HG02973 (cell line): ENCODE measurements around the gene INTS7.
A peak's percentile ranks its signal among the peaks of the same experiment; 100 is the strongest.
"Not testable (repeated sequence)": the region's sequence is repeated elsewhere in the genome, so short reads cannot be mapped to it uniquely, and the experiment has no call there.

Source experiments
- ATAC-seq: cut with Tn5 transposase; IDR thresholded peaks from one replicate; pipeline ENCODE4 v1.9.1; 2021; ENCODE audit warnings: moderate library complexity; ENCODE audit not compliant: unreplicated experiment

The INTS7 gene

DNA sequence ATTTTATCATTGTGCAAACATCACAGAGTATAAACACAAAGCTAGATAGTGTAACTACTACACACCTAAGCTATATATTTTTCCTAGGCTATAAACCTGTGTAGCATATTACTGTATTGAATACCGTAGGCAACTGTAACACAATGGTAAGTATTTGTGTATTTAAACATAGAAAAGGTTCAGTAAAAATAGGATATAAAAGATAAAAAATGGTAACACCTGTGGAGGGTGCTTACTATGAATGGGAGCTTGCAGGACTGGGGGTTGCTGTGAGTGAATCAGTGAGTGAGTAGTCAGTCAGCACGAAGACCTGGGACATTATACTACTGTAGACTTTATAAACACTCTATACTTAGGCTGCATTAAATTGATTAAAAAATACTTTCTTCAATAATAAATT, 4.3 kb upstream of the INTS7 start:
- no peak for ATAC-seq

DNA sequence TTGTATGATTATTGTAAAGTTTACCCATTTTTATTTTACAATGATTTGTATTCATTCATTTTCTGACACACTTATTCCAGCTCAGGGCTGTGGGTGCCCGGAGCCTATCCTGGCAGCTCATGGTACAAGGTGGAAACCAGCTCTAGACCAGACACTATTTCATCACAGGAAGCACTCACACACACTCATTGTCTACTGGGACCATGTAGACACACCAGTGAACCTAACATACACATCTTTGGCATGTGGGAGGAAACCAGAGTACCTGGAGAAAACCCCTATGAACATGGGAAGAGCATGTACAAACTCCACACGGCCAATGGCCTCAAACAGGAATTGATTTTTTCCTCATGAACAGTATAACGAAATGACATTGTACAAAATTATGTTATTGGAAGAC, 2.5 kb upstream of the INTS7 start:
- no peak for ATAC-seq

DNA sequence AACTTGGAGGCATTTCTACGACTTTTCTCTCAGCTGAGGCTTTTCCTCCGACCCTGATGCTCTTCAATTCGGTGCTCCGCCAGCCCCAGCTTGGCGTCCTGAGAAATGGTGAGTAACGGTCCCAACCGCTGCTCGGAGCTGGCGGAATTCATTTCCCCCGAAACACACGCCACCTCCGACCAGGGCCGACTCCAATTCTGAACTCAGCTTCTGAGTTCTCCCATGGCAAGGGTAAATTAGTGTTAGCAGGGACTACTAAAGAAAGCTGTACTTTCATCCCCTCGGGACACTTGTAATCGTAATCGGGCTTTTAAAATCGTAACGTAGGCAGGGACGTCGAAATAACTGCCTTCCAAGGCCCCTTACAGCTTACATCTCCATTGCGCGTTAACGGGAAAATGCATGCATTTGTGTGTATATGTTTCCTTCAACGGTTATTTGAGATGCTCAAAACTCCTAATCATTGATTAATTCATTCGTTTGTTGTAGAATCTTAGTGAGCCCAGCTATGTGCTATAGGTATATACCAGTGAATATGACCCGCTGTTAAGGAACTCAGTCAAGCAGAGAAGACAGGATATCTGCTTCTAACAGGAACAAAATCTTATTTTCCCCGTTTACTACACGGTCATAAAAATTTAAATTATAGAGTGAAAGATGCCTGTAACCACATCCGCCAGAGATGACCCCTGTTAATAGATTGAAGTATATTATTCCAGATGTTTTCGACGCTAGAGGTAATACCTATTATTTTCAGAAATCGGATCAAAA, 663 bp upstream of the INTS7 start:
- peak; percentile 9 for ATAC-seq

DNA sequence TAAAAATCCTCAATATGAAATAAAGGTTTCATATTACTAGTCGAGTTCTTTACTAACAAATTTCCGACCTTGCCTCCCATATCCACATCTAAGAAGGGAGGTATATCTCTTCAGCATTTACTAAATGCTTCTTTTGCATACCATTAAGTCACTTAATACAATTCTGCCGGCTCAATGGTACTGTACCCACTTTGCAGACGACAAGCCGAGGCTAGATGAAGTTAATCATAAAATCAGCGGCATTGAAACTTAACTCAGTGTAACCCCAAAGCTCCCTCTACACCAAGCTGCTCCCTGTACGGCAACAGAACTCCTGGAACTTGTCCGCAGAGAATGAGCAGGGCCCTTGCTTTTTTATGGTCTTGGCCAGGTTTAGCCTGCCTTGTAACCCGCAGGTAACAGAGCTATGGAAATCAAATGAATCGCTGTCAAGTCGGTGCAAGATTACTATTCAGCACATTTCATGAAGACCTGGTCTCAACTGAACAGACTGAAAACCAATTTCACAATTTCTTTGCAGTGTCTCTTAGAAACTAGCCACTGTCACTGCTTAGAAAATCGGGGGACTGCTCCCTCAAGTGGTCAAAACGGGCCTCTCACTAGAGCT, 738 bp downstream of the INTS7 start:
- ATAC-seq: peak; percentile 2

DNA sequence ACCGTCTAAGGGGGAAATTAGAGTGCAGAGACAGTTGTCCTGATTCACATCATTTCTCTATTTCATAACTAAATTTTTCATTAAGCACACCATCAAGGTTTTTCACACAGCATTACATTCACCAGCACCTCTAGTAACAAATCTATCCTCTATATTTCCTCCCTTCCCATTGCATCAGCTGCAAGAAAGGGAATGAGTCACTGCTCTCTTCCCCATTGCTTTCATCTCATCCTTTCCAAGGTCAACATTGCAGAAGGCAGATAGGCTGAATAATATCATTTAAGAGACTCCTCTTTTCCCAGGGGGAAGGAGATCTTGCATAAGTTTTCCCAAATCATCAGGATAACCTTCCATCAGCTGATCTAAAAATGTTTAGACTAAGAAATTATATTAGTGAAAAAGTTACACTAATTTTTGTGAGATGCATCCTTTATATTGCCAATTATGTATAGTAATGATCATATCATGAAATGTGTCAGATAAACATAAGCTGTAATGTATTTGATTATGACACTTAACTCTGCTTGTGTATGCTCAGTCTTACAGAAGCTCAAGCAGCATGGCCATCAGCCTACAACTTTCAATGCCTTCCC, 4.3 kb downstream of the INTS7 start:
- no peak for ATAC-seq

DNA sequence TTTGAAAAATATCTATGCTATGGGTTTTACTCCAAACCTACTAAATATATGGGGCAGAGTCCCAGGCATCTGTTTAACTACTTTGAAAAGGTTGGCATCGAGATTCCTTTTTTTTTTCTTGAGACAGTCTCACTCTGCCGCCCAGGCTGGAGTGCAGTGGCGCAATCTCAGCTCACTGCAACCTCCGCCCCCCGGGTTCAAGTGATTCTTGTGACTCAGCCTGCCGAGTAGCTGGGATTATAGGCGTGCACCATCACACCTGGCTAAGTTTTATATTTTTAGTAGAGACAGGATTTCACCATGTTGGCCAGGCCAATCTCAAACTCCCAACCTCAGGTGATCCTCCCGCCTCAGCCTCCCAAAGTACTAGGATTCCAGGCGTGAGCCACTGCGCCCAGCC, 7.6 kb downstream of the INTS7 start:
- not testable (repeated sequence) for ATAC-seq

DNA sequence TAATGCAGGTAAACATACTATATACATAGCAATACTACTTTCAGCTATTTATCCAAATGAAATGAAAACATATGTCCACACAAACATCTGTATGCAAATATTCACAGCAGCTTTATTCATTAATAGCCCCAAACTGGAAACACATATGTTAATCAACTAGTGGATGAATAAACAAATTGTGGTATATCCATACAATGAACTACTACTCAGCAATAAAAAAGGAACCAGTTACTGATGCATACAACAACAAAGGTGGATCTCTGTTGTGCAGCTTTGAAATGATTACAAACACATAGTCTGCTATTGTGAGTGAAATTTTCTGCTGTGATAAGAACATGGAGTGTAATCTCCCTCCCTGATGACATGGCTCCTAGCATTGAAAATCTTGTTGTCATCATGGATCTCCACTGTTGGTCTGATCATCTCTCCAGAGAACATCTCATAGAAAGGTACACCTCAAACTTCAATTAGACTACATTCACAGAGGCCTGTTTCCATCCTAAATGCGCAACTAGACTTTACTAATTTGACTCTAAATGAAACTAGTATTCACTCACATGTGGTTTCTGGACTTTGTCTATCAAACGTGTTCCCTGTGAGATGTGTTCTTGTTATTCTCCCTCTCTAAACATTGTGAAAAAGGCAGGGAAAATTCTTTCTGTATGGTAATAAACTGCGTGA, 10.7 kb downstream of the INTS7 start:
- no peak for ATAC-seq

DNA sequence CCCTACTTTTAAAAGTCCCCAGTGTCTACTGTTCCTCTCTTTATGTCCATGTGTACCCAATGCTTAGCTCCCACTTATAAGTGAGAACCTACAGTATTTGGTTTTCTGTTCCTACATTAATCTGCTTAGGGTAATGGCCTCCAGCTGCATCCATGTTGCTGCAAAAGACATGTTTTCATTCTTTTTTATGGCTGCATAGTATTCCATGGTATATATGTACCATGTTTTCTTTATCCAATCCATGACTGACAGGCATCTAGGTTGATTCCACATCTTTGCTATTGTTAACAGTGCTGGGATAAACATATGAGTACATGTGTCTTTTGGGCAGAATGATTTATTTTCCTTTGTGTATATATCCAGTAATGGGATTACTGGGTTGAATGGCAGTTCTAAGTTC, 12.4 kb downstream of the INTS7 start:
- not testable (repeated sequence) for ATAC-seq

DNA sequence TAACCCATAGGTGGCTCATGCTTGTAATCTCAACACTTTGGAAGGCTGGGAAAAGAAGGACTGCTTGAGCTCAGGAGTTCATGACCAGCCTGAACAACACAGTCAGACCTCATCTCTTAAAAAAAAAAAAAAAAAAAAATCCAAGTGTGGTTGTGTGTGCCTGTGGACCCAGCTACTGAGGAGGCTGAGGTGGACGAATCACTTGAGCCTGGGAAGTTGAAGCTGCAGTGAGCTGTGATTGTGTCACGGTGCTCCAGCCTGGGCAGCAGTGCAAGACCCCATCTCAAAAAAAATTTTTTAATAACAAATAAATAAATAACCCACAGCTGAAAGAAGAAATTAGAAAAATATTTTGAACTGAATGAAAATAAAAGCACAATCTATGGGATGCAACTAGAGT, 13.8 kb downstream of the INTS7 start:
- no peak for ATAC-seq

DNA sequence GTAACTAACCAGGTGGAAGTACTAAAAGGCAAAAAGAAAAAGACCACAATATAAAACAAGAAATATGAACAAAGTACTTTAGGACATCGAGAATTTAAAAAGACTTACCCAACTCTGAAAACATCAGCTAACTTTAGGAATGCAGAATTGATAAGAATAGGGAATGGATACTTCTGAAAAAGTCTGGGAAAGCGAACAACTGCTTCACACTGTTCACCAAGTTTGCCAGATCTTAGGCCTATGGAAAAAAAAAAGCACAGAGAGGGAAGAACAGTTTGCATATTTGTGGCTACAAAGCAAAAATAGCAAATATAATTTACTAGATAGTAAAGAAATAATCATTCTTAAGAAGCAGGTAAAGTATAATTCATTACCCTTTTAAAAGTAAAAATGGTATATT, 14.4 kb downstream of the INTS7 start:
- ATAC-seq: no peak

DNA sequence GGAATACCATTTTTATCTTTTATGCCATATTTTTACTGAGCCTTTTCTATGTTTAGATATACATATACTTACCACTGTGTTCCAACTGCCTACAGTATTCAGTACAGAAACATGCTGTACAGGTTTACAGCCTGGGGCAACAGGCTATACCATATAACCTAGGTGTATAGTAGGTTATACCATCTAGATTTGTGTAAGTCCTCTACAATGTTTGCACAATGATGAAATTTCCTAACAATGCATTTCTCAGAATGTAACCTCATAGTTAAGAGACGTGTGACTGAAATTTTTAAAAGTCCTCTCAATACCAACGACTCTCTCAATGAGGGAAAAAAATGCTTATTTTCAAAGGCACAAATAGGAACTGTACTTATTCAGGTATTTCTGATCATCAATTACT, 21.7 kb downstream of the INTS7 start:
- ATAC-seq: no peak

DNA sequence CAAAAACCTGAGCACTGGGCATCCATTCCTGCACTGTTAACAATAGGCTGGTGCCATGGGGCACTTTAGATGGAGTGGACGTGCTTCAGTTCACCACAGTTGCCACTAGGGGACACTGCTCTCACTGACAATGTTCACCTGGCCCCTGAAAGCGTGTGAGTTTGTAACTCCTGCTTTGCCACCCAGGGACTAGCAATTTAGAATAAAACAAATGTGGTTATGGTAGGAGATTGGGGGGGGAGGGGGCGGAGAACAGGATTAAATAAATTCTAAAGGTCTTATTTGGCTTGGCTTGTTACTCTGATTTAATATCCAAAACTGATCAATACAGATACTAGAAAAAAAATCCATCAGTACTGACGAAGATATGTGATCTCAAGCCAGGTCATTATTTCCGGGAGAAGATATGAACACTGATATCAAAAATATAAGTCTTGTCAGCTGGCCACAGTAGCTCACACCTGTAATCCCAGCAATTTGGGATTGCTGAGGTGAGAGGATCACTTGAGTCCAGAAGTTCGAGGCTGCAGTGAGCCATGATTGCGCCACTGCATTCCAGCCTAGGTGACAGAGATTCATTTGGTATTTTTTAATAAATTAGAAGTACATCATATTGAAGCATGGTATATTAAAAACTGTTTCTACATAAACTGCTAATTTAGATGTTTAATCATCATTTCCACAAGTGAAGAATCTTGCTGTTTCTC, 23.2 kb downstream of the INTS7 start:
- ATAC-seq: peak; percentile 96

DNA sequence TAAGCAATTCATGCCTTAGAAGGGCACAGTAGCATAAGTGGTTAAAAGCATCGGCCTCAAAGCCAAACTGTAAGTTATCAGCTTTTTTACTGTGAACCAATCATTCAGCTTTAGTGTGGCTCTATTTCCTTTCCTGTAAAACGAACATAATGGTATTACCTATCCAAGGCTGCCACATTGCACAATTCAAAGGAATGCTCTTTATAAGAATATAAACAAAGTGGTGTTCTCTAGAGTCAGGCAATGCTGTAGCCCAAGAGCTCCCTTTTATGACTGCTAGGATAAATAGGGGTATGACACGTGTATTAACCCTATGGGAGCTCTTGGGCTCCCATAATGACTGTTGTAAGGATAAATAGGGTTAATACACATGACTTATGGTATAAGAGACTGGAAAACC, 25.4 kb downstream of the INTS7 start:
- no peak for ATAC-seq

DNA sequence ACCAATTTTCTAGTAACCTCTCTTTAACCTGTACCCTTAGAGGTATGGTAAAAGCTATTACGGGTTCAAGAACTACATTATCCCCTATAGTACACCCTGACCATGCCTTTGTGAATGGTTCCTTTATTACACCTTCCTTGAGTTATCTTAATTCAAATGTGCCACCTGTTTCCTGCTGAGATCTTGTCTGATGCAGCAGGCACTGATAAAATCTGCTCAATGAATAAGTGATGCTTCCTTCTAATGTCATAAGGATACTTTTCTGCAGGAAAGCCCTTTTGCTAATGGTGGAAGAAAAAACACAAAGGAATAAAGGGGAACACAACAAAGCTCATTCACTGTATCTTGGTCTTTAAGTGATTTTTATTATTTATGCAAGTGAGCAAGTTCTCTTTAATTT, 25.8 kb downstream of the INTS7 start:
- ATAC-seq: no peak

DNA sequence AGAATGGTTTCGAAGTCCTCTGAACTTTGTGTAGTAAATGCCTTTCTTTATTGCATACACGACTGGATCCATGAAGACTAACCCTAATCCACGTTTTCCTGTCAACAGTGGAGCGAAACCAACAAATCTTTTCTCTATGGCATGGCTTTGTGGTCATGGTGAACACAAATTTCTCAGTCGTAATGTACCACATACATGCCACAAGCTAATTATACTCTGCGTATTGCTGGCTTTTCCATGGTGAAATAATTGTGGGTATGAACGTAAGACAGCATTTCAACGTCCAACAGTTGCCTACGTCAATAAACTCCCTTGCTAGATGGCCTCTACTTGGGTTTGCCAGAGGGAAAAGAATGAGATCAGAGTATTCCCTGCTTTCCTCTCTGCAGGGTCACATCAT, 27.5 kb downstream of the INTS7 start:
- no peak for ATAC-seq

DNA sequence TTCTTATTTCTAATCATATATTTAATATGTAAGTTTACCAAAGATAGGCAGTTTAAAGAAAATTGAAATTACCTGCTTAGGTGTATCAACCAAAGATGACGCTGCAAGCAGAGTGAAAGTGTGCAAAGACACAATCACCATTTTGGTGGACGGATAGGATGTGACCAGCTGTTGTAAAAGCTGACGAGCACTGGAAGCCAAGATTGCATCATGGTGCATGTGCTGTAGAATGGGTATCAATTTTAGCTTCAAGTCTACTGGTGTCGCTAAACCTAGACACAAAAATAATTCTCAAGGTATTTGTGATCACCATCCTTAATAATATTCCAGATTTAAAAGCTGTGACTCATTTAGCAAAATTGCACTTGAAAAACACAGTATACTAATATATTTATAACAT, 28.2 kb downstream of the INTS7 start:
- no peak for ATAC-seq

DNA sequence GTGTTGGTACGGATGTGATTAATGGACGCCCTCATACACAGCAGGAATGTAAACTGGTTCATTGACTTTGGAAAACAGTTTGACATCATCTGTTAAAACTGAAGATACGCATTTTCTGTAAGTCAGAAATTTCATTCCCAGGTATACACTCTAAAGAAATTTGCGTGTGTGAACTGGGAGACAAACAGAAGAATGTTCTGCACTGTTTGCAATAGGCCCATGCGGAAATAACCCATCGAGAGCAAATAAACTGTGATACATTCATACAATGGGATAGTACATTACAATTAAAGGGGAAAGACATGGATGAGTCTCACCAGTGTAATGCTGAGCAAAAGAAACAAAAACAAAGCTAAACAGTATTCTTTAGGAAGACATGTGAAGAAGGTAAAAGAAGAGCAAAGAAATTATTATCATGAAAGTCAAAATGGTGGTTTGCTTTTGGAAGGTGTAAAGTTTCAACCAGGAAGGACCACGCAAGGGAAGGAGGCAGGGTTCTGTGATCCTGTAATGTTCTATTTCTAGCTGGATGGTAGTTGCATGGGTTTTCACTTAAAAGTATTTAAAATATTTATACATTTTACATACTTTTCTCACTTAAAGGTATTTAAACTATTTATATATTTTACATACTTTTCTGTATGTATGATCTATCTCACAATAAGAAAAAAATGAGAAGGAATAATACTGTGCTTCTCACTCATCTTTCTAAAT, 30.3 kb downstream of the INTS7 start:
- ATAC-seq: no peak

DNA sequence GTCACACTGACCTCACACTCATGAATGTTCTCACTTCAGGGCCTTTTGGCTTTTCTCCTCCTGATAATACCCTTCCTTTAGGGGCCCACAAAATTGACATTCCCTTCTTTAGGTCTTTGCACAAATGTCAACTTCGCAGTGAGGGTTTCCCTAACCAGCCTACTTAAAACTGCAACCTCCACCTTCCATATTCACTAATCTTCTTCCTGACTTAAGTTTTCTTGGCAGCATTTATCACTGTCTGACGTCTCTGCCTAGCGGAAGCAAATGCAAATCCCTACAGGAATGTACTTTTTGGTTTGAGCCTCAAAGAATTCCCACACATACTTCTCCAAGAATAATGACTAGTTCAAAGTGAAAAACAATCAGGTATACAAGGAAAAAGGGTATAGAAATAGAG, 32.8 kb downstream of the INTS7 start:
- no peak for ATAC-seq

DNA sequence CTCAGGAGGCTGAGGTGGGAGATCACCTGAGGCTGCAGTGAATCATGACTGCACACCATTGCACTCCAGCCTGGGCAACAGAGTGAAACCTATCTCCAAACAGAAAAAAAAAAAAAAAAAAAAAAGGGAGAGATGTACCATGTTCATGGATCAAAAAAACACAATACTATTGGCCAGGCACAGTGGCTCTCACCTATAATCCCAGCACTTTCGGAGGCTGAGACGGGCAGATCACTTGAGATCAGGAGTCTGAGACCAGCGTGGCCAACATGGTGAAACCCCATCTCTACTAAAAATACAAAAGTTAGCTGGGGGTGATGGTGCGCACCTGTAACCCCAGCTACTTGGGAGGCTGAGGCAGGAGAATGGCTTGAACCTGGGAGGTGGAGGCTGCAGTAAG, 37.9 kb downstream of the INTS7 start:
- ATAC-seq: not testable (repeated sequence)

DNA sequence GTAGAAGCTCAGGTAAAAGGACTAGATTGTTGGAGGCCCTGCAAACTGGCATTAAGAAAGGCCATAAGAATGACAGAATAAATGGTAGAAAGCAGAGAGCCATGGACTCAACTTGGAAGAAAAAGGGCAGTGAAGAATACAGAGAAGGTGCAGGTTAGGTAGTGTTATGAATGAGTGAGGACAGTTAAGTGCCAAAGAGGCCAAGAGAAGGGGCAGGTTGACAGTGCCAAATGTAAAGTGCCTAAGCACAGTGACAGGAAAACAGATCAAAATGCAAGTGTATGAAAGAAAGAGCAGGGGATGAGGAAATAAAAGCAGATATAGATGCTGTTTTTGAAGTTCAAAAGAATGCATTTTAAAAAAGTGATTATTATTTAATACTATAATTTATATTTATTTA, 43.7 kb downstream of the INTS7 start:
- ATAC-seq: no peak
